GM18951 (cell line): Measurements from ENCODE around the gene SLIT2.

Source experiments
- POLR2A ChIP-seq: IDR thresholded peaks from 4 replicates; pipeline ENCODE4 v1.6.1; 2011; ENCODE audit warnings: mild to moderate bottlenecking; ENCODE audit not compliant: insufficient read length, insufficient read depth; ENCODE audit errors: extremely low read depth
- in situ Hi-C: fragments of 300-500 bp; cut with MboI; formaldehyde crosslinking; loops from one replicate; pipeline ENCODE4 v1.12.0; 2022; ENCODE audit warnings: low sequenced_read_pairs, mixed read lengths, inconsistent platforms; ENCODE audit not compliant: unreplicated experiment

Gene SLIT2, protein sequence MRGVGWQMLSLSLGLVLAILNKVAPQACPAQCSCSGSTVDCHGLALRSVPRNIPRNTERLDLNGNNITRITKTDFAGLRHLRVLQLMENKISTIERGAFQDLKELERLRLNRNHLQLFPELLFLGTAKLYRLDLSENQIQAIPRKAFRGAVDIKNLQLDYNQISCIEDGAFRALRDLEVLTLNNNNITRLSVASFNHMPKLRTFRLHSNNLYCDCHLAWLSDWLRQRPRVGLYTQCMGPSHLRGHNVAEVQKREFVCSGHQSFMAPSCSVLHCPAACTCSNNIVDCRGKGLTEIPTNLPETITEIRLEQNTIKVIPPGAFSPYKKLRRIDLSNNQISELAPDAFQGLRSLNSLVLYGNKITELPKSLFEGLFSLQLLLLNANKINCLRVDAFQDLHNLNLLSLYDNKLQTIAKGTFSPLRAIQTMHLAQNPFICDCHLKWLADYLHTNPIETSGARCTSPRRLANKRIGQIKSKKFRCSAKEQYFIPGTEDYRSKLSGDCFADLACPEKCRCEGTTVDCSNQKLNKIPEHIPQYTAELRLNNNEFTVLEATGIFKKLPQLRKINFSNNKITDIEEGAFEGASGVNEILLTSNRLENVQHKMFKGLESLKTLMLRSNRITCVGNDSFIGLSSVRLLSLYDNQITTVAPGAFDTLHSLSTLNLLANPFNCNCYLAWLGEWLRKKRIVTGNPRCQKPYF (N-terminal part only)

DNA sequence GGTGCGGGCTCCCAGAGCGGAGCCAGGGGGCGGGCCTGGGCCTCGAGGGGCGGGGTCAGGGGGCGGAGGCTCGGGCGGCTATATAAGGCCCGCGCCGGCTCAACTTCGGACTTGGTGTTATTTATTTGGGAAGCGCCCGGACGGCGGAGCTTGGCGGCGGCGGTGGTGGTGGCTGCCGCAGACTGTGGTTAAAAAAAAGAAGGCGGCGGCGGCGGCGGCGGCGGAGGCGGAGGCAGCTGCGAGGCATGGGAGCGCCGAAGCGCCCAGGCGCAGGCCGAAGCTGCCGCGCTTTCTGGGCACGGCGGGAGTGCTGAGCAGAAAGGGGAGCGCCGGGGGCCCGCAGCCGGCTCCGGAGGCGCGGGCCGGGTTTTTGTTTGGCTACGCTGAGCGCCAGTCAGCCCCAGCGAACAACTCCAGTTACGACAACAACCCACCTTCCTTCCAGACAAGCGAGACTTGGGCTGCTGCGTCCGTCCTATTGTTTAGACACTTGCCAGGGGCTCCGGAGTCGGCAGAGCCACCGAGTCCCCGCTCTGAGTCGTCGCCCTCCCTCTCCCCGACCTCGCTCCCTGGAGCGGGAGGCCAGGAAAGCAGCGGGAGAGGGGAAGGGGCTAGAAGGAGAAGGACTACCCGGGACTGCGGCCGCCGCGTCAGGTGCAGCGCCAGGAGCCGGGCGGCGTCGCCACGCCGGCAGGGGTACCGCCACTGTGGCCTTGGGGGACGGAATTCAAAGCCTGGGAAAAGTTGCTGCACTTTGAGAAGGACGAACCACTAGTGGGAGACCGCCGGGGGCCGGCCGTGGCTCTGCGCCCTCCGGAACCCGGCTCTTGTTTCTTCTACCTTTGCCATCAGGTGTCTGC lies at the start of gene SLIT2:
Gene SLIT2, plus strand, starts transcription at position 110 of the 860 bp plus-strand sequence. CDS start 1,911 bp downstream, outside the sequence.
- in situ Hi-C loops: no loop called here
- no peak for TF ChIP-seq POLR2A

DNA sequence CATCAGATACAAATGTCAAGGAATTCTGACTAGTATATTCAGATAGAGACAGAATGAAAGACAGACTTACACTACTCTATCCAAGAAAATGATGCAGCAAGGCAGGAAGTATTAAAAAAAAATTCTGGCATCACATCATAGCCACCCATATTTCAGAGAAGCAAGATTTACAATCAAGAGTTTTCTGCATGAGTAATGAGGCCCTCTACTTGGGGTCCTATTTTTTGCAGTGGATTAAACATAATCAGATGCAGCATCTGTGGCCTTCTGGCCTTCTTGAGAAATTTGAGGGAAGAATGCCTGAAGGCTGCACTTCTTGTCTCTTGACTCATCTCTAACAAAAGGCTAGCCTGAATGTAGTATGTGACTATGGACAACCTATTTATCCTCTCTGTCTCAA lies 48.2 kb upstream of the SLIT2 start:
- TF ChIP-seq POLR2A: no peak
- in situ Hi-C loops: no loop called here

DNA sequence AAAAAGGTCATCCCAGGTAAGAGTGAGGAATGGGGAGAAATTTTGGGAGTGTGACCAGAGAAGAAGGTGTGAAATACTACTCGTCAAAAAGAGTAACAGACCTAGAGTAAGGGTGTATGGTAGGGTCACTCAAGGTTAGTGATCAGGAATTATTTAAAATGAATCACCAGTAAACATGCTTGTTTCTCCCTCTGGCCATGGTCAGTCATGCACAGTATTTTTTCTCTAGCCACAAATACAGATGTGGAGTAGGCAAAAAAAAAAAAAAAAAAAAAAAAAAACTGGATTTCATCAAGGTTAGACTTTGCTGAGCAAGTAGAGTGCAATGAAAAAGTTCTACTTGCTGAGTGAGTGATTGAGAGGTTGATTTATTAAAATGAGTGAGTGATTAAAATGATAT lies 34.2 kb upstream of the SLIT2 start:
- in situ Hi-C loops: no loop called here
- no peak for TF ChIP-seq POLR2A

DNA sequence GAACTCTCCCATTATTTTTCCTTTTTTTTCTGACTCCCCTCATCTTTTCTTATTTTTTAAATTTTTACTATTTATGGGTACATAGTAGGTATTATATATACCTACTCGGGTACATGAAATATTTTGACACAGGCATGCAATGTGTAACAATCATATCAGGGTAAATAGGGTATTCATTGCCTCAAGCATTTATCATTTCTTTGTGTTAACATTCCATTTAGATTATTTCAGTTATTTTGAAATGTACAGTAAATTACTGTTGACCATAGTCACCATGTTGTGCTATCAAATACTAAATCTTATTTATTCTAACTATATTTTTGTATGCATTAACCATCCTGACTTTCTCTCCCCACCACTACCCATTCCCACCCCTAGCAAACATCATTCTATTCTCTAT lies 33.8 kb upstream of the SLIT2 start:
- in situ Hi-C loops: no loop called here
- no peak for TF ChIP-seq POLR2A

DNA sequence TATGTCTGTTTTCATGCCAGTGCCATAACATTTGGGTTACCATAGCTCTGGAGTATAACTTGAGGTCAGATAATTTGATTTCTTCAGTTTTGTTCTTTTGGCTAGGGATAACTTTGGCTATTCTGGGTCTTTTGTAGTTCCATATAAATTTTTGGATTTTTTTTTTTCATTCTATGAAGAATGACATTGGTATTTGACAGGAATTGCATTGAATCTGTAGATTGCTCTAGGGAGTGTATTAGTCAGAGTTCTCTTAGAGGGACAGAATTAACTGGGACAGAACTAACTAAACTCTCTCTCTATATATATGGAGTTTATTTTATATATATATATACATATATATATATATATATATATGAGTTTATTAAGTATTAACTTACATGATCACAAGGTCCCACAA lies 32.2 kb upstream of the SLIT2 start:
- in situ Hi-C loops: no loop called here

GRCh38 chr4:20237894-20238537 lies 13.7 kb upstream of the SLIT2 start:
- no peak for TF ChIP-seq POLR2A
- in situ Hi-C loops: loop anchor here (25.0 kb wide), 1 partner anchor 1001 kb away; no protein-coding TSS in a partner anchor

More for the DNA sequence above, 32.2 kb upstream of the SLIT2 start:
- TF ChIP-seq POLR2A: no peak

DNA sequence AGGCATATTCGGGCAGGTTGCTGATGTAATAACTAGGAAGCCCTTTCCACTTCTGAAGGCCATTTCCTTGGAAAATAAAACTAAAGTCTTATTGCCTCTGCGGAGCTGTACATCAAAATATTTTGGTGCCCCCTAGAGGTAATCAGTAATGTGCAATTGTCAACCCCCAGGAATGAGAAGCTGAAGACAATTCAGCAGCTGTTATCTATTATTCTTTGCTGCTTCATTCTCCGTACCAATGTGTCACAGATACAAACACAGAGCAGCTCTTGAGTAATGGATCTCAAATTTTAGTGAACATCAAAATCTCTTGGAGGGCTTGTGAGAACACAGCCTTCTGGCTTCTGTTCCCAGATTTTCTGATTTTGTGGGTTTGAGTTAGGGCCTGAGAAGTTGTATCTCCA lies 3.5 kb upstream of the SLIT2 start:
- in situ Hi-C loops: loop anchor here (25.0 kb wide), 1 partner anchor 1011 kb away; no protein-coding TSS in a partner anchor
- TF ChIP-seq POLR2A: no peak

- no peak for TF ChIP-seq POLR2A
- in situ Hi-C loops: loop anchor here (25.0 kb wide), 1 partner anchor 1012 kb away; no protein-coding TSS in a partner anchor
These were observed 2.4 kb upstream of the SLIT2 start for GRCh38 chr4:20249333-20249732.

DNA sequence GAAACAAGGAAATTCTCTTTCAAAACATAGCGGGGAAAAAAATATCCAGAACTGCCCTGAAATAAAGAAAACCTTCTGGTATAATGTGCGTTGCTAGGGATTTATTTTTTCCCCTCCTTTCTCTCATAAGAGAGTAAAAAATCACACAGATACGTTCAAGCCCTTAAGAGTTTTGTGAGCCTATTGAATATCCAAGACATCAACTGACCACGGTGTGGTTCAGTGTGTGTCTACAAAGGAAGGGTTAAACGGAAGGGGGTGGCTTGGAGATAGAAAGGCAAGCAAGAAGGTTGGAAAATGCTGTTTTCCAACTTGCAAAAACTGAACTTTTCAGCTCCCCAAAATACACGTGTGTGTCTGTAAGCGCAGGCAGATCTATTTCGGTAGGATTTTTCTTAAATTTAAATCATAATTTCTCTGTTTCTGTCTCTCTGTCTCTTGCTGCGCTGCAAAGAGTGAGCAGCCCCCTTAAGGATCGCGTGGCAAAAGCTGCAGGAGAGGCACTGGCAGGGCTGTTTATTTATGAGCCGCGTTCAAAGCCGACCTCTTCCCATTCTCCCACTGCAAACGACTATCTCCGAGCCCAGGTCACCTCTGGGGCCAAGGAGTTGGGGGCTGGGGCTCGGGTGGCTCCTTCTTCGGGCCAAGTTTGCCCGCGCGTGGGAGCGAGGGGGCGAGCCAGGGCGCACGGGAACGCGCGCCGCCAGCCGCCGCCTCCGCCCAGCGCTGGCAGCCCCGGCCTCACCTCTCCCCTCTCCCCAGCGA lies 492 bp upstream of the SLIT2 start:
- no peak for TF ChIP-seq POLR2A
- in situ Hi-C loops: no loop called here

DNA sequence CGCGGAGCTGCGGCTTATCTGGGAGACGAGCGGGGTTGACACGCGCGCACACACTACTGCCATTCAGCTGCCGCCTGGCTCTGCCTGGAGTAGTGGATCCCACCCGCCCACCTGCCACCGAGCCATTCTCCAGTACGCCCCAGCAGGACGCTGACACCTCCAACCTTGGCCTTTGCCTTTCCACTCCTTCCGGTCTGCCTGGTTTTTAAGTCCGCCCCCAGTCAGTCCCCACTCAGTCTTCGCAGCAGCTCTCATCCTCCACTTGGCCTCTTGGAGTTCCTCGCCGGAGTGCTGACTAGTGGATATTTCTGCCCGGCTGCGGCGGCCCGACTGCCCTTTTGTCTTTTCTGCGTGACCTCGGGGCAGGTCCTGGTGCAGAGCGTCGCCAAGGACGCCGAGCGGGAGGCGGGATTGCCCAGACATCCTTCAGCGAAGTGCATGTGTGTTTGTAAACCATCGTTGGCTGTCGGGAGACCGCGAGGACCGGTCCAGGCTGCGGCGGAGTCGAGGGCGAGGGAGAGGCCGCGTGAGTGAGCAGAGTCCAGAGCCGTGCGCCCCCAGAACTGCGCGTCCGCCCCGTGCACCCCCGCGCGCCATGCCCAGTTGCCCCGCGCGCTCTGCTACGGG lies 1.1 kb downstream of the SLIT2 start:
- TF ChIP-seq POLR2A: no peak
- in situ Hi-C loops: no loop called here

DNA sequence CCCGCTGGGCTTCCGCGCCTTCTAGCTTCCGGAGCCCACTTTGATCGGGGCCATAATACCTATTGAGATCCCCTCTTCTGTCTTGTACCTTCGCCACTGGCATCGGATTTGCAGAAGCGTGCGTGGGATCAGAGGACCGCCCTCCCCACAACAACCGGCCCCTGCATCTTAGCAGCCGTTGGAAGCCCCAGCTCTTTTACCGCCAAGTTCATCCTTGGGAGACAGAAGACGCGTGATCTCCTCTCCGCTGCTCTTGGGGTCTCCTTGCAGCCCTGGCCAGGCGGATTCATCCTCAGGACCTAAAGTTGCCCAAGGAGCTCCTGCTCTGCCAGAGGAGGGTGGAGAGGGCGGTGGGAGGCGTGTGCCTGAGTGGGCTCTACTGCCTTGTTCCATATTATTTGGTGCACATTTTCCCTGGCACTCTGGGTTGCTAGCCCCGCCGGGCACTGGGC lies 1.6 kb downstream of the SLIT2 start:
- in situ Hi-C loops: no loop called here
- no peak for TF ChIP-seq POLR2A
